GM18951 (cell line): ENCODE results near the gene DOK3.
"Not testable (repeated sequence)": the region's sequence is repeated elsewhere in the genome, so short reads cannot be mapped to it uniquely, and the experiment has no call there.

Experiments
- POLR2A ChIP-seq: IDR thresholded peaks from 4 replicates; pipeline ENCODE4 v1.6.1; 2011; ENCODE audit warnings: mild to moderate bottlenecking; ENCODE audit not compliant: insufficient read length, insufficient read depth; ENCODE audit errors: extremely low read depth
- in situ Hi-C: fragments of 300-500 bp; cut with MboI; formaldehyde crosslinking; loops from one replicate; pipeline ENCODE4 v1.12.0; 2022; ENCODE audit warnings: low sequenced_read_pairs, mixed read lengths, inconsistent platforms; ENCODE audit not compliant: unreplicated experiment

DOK3 gene

GRCh38 chr5:177545487-177546257 lies 36.0 kb upstream of the DOK3 start:
- in situ Hi-C loops: no loop called here
- TF ChIP-seq POLR2A: no peak

GRCh38 chr5:177542816-177543465 lies 33.3 kb upstream of the DOK3 start:
- in situ Hi-C loops: no loop called here
- TF ChIP-seq POLR2A: no peak

GRCh38 chr5:177540438-177540837 lies 30.8 kb upstream of the DOK3 start:
- in situ Hi-C loops: no loop called here

GRCh38 chr5:177539411-177539810 lies 29.8 kb upstream of the DOK3 start:
- TF ChIP-seq POLR2A: no peak
- in situ Hi-C loops: no loop called here

More at GRCh38 chr5:177540438-177540837, 30.8 kb upstream of the DOK3 start:
- no peak for TF ChIP-seq POLR2A

- in situ Hi-C loops: no loop called here
- TF ChIP-seq POLR2A: no peak
These were observed 29.2 kb upstream of the DOK3 start for GRCh38 chr5:177538876-177539275.

- in situ Hi-C loops: no loop called here
- TF ChIP-seq POLR2A: no peak
These were observed 28.0 kb upstream of the DOK3 start for GRCh38 chr5:177537389-177538361.

GRCh38 chr5:177536386-177536785 lies 26.8 kb upstream of the DOK3 start:
- no peak for TF ChIP-seq POLR2A
- in situ Hi-C loops: no loop called here

GRCh38 chr5:177535125-177535524 lies 25.5 kb upstream of the DOK3 start:
- no peak for TF ChIP-seq POLR2A
- in situ Hi-C loops: no loop called here

- in situ Hi-C loops: not testable (repeated sequence)
These were observed 24.8 kb upstream of the DOK3 start for GRCh38 chr5:177534433-177534832.

GRCh38 chr5:177531209-177531940 lies 21.7 kb upstream of the DOK3 start:
- in situ Hi-C loops: no loop called here

GRCh38 chr5:177530638-177531037 lies 21.0 kb upstream of the DOK3 start:
- TF ChIP-seq POLR2A: no peak
- in situ Hi-C loops: no loop called here

More at GRCh38 chr5:177531209-177531940, 21.7 kb upstream of the DOK3 start:
- no peak for TF ChIP-seq POLR2A
